Retinal pigment epithelial cell (primary cell): ENCODE measurements around the gene ZNF48.

Experiments used
- DNase-seq: peaks from one replicate; pipeline ENCODE4 v3.0.0-alpha.2; 2010; ENCODE audit warnings: low read depth
- H3K4me3 ChIP-seq: 2 replicates; pipeline ENCODE4 v1.5.1; 2011; ENCODE audit warnings: mild to moderate bottlenecking, low read length, control low read depth, moderate library complexity
- CTCF ChIP-seq: conservative IDR thresholded peaks from 2 replicates; pipeline ENCODE4 v1.5.1; 2011; ENCODE audit warnings: low read depth, low read length, control low read depth, inconsistent platforms

Gene ZNF48

GRCh38 chr16:30355144-30355953 lies 39.9 kb upstream of the ZNF48 start, which contains the start of gene CD2BP2:
Gene CD2BP2 (minus strand): TSS chr16:30355308. CDS start chr16:30354681, 627 bp downstream.
- no peak for TF ChIP-seq CTCF
- peak; percentile 98 for DNase-seq
- H3K4me3 ChIP-seq: peak within 1 kb of the TSS; percentile 97

GRCh38 chr16:30355954-30356308 lies 39.3 kb upstream of the ZNF48 start:
- TF ChIP-seq CTCF: no peak
- H3K4me3 ChIP-seq: peak overlapping the region; percentile 97
- DNase-seq: no peak

- H3K4me3 ChIP-seq: no peak overlapping the region
- no peak for TF ChIP-seq CTCF
These were observed 38.7 kb upstream of the ZNF48 start for GRCh38 chr16:30356401-30357084.

GRCh38 chr16:30357085-30357714 lies 38.0 kb upstream of the ZNF48 start:
- TF ChIP-seq CTCF: no peak
- no peak overlapping the region for H3K4me3 ChIP-seq
- no peak for DNase-seq

More at GRCh38 chr16:30356401-30357084, 38.7 kb upstream of the ZNF48 start:
- DNase-seq: no peak

GRCh38 chr16:30357715-30358576 lies 37.3 kb upstream of the ZNF48 start:
- TF ChIP-seq CTCF: no peak
- no peak for DNase-seq
- no peak overlapping the region for H3K4me3 ChIP-seq

GRCh38 chr16:30358577-30358936 lies 36.7 kb upstream of the ZNF48 start:
- no peak for DNase-seq
- no peak for TF ChIP-seq CTCF
- H3K4me3 ChIP-seq: no peak overlapping the region
